HG03460 (cell line): Measurements from ENCODE around the gene PNLIPRP2.

Experiments used
- ATAC-seq: cut with Tn5 transposase; IDR thresholded peaks from one replicate; pipeline ENCODE4 v1.9.1; 2021; ENCODE audit not compliant: unreplicated experiment

The PNLIPRP2 gene

DNA sequence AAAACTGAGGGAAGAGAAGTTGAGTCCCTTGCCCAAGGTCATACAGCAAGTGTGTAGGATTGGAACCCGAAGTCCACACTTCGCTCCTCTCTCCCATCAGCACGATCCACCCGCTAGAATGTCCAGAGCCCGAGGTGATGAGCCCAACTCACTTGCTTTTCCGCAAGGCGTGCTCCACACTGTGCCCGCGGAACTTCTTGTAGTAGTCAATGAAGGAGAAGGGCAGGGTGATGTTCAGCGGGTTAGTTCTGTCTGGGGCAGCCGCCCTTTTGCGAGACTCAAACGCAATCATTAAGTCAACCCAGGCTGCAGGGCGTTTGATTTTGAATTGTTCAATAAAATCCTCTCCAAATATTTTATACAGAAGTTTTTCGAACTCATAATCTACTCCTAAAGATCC is 58.6 kb downstream of the PNLIPRP2 start:
- ATAC-seq, result no peak

GRCh38 chr10:116683166-116683565 is 62.4 kb downstream of the PNLIPRP2 start:
- no peak for ATAC-seq

DNA sequence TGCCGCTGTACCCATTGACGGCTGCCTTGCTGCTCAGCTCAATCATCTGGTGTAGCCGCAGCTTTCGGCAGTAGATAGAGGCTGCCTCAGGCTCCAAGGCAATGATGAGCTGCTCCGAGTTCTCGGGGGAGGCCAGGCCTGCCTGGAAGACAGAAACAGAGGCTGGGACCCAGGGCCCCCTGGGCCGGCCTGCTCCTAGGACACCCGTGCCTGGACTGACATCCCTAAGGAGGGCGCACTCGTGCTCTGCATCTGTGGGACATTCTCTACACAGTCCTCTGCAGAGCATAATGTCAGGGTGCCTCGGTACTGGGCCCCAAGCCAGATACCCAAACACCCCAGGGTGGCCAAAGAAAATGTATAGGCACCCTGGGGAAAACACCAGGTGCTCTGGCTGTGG is 63.1 kb downstream of the PNLIPRP2 start:
- no peak for ATAC-seq

DNA sequence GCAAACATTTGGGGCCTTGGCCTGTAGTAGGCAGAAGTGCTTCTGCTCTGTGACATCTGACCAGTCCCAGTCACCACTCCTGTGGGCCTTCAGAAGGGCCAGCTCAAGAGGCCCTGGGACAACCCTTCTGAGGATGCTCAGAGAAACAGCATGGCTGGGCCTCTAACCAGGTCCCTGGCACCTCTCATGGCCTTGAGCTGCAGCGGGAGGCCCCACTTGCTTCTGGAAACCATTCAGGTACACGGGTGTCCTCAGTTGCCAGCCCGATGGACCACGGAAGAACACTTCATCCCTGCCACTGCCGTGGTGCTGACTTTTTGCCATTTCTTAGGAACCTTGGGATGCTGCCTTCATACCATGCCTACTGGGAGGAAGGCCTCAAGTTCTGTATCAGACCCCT is 64.0 kb downstream of the PNLIPRP2 start:
- no peak for ATAC-seq

GRCh38 chr10:116685807-116686206 is 65.1 kb downstream of the PNLIPRP2 start:
- ATAC-seq, result no peak

DNA sequence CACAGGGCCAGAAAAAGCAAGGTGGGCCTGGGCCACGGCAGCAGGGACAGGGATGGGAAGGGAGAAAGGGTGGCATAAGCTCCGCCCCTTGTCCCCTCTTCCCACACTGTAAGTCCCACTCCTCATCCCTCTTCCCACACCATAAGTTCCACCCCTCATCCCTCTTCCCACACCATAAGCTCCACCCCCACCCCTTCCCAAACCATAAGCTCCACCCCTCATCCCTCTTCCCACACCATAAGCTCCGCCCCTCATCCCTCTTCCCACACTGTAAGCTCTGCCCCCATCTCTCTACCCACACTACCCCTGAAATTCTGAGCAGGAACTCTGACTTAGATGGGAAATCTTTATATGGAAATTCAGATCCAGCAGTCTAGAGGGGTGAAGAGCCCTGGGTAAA is 65.9 kb downstream of the PNLIPRP2 start:
- ATAC-seq, result no peak

DNA sequence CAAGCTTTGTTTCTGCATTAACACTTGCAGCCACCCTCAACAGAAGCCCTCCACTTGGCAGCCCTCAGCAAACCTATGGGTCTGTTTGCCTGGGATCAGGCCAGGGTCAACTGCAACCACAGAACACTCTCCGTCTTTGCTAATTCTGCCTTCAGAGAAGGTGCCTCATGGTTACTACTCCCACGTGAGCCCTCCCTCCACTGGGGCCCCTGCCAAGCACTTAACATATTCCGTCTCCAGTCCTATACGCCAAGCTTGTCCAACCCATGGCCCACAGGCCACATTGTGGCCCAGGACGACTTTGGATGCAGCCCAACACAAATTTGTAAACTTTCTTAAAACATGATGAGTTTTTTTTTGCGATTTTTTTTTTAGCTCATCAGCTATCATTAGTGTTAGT is 66.9 kb downstream of the PNLIPRP2 start:
- ATAC-seq, result no peak

- no peak for ATAC-seq
These were observed 67.5 kb downstream of the PNLIPRP2 start for GRCh38 chr10:116688241-116688711.

GRCh38 chr10:116688741-116689495 is 68.2 kb downstream of the PNLIPRP2 start:
- no peak for ATAC-seq

- no peak for ATAC-seq
These were observed 69.0 kb downstream of the PNLIPRP2 start for GRCh38 chr10:116689744-116690143.

- no peak for ATAC-seq
These were observed 69.9 kb downstream of the PNLIPRP2 start for GRCh38 chr10:116690356-116691322.

GRCh38 chr10:116691635-116692034 is 70.9 kb downstream of the PNLIPRP2 start:
- ATAC-seq, result no peak

GRCh38 chr10:116692225-116692624 is 71.5 kb downstream of the PNLIPRP2 start:
- no peak for ATAC-seq

- ATAC-seq, result no peak
These were observed 73.6 kb downstream of the PNLIPRP2 start for GRCh38 chr10:116694243-116694926.
